ENCODE measurements around the gene COLEC12.

The COLEC12 gene

DNA sequence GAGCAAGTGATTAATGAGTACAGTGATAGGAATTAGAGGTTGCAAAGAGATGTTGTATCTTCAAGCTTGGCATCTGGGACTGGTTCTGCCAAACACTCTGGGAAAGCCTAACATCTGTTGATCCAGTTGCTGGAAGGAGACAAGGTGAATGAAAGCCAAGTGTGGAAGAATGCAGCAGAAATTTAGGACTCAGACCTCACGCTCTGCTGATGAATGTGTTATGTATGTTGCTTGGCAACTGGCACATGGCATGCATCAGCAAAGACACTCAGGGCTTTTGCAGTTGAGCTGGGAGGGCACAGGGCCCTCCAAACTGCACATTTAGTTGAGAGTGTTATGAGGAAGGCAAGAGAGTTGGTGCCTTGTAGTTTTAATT is 105.5 kb downstream of the COLEC12 start:
- peak; percentile 93 for DNase-seq (ENCODE audit: low read depth)
- no peak overlapping the region for H3K4me3 ChIP-seq (ENCODE audit: control insufficient read depth, low read depth, low read length)
- TF ChIP-seq, protein P1, sequence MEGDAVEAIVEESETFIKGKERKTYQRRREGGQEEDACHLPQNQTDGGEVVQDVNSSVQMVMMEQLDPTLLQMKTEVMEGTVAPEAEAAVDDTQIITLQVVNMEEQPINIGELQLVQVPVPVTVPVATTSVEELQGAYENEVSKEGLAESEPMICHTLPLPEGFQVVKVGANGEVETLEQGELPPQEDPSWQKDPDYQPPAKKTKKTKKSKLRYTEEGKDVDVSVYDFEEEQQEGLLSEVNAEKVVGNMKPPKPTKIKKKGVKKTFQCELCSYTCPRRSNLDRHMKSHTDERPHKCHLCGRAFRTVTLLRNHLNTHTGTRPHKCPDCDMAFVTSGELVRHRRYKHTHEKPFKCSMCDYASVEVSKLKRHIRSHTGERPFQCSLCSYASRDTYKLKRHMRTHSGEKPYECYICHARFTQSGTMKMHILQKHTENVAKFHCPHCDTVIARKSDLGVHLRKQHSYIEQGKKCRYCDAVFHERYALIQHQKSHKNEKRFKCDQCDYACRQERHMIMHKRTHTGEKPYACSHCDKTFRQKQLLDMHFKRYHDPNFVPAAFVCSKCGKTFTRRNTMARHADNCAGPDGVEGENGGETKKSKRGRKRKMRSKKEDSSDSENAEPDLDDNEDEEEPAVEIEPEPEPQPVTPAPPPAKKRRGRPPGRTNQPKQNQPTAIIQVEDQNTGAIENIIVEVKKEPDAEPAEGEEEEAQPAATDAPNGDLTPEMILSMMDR (conservative IDR thresholded peaks at IDR 0.05; ENCODE audit: control insufficient read depth, insufficient read depth, low read depth, low read length): no peak

DNA sequence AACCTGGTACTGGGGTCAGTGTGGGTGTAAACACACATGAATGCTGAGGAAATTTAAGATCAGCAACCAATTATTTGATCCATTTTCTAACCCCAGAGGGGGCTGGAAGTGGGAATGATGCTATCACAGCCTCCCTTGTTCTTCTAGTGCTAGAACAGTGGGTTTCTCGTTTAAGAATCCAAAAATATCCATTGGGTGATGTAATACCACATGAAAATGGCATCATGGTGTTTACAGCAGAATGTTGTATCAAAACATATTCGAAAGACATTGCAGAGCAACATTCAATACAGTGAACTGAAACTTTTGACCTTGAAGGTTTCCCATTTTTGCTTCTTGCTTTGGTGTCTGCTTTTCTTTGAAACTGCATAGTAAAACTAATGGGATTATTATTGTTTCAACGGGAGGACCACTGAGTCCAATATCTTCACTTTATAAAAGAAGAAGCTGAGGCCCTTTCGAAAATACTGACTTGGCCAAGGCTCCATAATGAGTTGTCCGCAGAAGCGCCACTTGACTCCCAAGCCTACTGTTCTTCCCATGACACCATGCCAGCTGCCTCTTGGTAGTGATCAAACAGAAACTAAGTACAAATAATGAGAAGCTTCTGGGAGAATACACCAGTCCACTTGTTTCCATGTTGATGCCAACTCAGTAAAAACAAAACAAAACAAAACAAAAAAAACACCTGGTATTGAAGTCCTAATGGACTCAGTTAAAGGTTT is 106.1 kb downstream of the COLEC12 start:
- TF ChIP-seq, protein P1 (conservative IDR thresholded peaks at IDR 0.05; ENCODE audit: control insufficient read depth, insufficient read depth, low read depth, low read length): no peak
- no peak for DNase-seq (ENCODE audit: low read depth)
- H3K4me3 ChIP-seq (ENCODE audit: control insufficient read depth, low read depth, low read length): no peak overlapping the region

DNA sequence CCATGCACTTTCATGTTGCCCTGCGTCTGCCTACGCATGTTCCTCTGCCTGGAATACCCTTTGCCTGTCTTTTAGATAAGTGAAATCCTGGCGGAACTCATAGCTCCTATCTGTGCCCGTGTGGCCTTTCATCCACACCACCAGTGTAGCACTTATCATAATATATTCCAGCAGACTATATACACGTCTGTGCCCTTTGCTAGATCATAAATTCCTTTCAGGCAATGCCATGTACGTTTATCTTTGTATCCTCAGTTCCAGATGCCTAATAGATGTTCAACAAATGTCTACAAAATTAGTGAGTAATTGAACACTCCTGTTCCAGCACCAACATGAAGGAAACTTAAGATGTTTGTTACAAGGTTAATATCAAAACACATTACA is 106.9 kb downstream of the COLEC12 start:
- no peak overlapping the region for H3K4me3 ChIP-seq (ENCODE audit: control insufficient read depth, low read depth, low read length)
- DNase-seq (ENCODE audit: low read depth): no peak
- TF ChIP-seq, protein P1 (conservative IDR thresholded peaks at IDR 0.05; ENCODE audit: control insufficient read depth, insufficient read depth, low read depth, low read length): no peak

DNA sequence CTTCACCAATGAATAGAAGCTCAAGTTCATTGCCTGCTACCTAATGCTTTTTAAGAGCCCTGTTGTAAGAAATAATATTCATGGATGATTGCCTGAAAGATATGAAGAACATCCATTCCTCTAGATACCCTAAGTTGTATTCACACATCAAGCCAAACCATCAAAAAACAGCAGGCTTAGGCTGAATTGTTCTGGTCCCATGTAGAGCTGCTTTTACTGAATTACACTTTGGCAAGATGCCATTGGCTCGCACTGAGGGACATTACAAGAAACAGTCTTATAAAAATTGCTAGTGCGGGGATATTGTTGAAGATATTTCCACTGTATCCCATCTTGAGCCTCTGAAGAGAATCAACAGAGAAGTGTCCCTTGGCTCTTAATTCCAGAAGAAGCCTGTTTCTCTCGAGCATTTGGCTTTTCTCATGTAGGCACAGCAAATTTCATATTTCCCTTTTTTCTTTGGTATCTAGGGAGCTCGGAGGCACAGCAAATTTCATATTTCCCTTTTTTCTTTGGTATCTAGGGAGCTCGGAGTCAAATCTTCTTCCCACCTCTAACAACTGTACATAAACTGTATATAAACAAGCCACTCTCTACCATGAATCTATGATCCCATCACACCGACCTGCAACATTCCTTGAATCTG is 107.5 kb downstream of the COLEC12 start:
- TF ChIP-seq, protein P1 (conservative IDR thresholded peaks at IDR 0.05; ENCODE audit: control insufficient read depth, insufficient read depth, low read depth, low read length): no peak
- no peak for DNase-seq (ENCODE audit: low read depth)

DNA sequence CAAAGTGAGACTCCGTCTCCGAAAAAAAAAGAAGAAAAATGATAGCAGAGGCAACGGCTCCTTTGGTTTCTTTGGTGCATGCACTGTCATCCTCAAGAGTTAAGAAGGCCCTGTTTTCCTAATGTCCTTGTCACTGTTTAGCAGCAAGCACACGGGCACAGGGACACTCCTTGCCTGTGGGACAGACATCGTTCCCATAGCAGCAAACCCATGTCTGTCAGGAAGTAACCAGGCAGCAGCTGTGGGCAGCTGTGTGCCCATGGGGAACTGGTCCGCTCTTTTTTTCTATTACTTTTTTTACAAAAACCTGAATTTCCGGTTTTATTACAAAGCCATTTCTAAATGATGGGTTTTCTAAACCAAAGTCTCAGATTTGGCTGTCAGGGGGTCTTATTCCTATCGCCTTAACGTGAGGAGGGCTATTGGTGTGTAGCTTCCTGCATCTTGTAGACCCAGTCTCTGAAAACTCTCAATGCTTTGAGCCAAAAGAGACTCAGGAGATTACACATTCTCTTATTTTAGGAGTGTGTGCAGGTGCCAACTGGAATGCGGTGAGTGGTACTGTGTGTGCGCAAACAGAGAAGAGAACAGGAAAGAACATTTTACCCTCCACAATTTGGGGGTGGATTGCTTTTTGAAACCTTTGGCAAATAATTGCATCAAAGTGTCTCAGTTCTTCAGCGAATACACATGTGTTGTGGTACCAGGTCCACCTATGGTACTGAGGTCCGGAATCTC is 109.6 kb downstream of the COLEC12 start:
- no peak overlapping the region for H3K4me3 ChIP-seq (ENCODE audit: control insufficient read depth, low read depth, low read length)
- DNase-seq (ENCODE audit: low read depth): no peak
- TF ChIP-seq, protein P1 (conservative IDR thresholded peaks at IDR 0.05; ENCODE audit: control insufficient read depth, insufficient read depth, low read depth, low read length): no peak

More for the DNA sequence above, 107.5 kb downstream of the COLEC12 start:
- no peak overlapping the region for H3K4me3 ChIP-seq (ENCODE audit: control insufficient read depth, low read depth, low read length)

DNA sequence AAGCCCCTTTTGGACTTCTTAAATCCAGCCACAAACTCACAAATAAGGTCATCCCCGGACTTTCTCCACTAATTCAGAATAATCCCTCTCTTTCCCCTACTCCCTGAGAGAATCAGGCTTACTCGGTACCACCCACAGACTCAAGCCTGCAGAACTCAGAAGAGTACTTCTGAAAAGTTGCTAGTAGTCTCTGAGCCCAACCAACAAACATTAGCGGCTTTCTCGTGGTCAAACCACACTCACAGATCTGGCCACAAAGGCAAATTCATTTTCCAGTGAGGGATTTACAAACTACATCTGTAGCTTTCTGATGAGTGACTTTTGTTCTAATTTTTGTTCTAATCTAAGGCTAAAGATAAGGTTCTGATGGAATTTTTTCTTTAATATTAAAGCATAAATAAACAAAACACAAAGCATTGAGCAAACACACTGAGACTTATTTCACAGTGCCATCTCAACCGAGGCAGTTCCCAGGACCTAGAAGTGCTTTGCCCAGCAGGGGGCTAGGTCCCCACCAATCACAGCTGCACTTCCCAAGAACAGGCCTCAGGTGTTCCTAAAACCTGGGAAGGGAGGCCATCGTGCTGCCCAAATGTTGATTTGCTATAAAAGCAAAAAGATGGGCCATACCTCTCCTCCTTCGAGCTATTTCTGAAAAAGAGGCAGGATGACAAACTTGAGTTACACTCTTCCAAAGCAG is 110.7 kb downstream of the COLEC12 start:
- peak; percentile 49 for DNase-seq (ENCODE audit: low read depth)
- TF ChIP-seq, protein P1 (conservative IDR thresholded peaks at IDR 0.05; ENCODE audit: control insufficient read depth, insufficient read depth, low read depth, low read length): peak; percentile 19
- no peak overlapping the region for H3K4me3 ChIP-seq (ENCODE audit: control insufficient read depth, low read depth, low read length)

Measured in fibroblast of mammary gland (primary cell).